Sigmoid colon (tissue), 4 donors: ENCODE measurements around the gene CD99.

Source experiments
- POLR2A ChIP-seq, 2 donors: fragments of 450-650 bp; IDR thresholded peaks; one replicate each; pipeline ENCODE4 v1.6.1; 2016; ENCODE audit warnings: antibody characterized with exemption in 2 of 2, mild to moderate bottlenecking in 2 of 2, moderate library complexity in 2 of 2
- POLR2AphosphoS5 ChIP-seq, 4 donors: sonication (generic); formaldehyde crosslinking; IDR thresholded peaks; one replicate each; pipeline ENCODE4 v1.6.1; 2017; ENCODE audit warnings: antibody characterized with exemption in 4 of 4
- TF ChIP-seq, protein P1 (sequence below), 4 experiments: fragments of 450-650 bp in 3 of 4; fragments of 200-600 bp in 1 of 4; IDR thresholded peaks; one replicate each; pipeline ENCODE4 v1.5.1; 2016 to 2019; ENCODE audit warnings: antibody characterized with exemption in 4 of 4, mild to moderate bottlenecking in 3 of 4, moderate library complexity in 2 of 4

DNA sequence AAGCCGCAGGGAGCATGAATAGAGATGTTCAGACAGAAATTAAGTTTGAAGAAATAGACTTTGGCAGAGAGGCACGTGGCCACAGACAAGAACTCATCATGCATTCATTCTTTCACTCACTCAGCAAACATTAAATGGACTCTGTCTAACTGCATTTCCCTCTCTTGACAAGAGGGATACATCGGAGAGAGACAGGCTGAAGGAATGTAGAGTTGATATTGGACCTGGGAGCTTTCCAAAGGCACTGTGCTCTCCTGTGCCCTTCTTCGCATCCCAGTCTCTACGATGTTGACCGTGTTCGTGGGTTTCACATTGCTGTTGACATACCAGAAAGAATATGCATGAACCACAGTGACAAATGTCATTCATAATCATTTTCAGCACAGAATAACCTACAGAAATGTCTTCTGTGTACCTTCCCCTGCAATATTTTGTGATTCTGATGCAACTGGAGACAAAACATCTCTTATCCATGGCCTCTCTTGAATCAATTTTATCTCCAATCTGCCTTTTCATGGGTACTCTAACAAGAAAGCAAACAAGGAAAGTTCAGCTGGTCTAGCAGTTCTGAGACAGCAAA lies 34.7 kb upstream of the CD99 start:
- TF ChIP-seq POLR2A (IDR thresholded peaks at IDR 0.05) (no peak), POLR2AphosphoS5 (IDR thresholded peaks at IDR 0.05) (no peak)
- TF ChIP-seq, protein P1, sequence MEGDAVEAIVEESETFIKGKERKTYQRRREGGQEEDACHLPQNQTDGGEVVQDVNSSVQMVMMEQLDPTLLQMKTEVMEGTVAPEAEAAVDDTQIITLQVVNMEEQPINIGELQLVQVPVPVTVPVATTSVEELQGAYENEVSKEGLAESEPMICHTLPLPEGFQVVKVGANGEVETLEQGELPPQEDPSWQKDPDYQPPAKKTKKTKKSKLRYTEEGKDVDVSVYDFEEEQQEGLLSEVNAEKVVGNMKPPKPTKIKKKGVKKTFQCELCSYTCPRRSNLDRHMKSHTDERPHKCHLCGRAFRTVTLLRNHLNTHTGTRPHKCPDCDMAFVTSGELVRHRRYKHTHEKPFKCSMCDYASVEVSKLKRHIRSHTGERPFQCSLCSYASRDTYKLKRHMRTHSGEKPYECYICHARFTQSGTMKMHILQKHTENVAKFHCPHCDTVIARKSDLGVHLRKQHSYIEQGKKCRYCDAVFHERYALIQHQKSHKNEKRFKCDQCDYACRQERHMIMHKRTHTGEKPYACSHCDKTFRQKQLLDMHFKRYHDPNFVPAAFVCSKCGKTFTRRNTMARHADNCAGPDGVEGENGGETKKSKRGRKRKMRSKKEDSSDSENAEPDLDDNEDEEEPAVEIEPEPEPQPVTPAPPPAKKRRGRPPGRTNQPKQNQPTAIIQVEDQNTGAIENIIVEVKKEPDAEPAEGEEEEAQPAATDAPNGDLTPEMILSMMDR (IDR thresholded peaks at IDR 0.05), result no peak
